ENCODE results near the gene SLC1A6.

DNA sequence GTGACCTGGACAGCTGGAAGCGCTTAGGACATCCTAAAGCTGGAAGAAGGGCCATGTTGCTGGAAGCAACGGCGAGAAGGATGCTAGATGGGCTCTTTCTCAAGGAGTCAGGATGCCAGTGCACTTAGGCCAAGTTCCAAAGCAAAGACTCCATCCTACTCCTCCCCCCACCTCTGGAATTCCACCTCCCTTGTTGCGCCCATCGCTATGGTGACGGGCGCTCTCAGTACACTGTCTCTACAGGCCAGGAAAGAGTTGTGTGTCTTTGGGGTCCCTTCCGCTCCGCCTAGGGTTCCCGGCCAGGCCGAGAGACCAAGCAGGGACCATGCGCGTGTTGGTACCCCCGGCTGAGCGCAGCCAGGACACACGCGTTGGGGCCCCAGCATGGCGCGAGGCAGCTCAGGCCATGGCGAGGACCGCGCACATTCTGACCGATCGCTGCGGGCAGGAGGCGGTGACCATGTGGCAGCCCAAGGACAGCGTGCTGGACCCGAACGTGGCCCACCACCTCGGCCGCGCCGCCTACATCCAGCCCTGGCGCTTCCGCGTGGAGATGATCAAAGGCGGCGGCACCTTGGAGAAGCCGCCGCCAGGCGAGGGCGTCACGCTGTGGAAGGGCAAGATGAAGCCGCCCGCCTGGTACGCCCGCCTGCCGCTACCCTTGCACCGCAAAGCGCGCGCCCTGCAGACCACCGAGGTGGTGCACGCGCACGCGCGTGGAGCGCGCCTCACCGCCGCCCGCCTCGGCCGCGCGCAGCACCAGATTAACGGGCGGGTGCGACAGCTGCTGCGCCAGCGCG lies 31.0 kb upstream of the SLC1A6 start:
- TF ChIP-seq, protein P1, sequence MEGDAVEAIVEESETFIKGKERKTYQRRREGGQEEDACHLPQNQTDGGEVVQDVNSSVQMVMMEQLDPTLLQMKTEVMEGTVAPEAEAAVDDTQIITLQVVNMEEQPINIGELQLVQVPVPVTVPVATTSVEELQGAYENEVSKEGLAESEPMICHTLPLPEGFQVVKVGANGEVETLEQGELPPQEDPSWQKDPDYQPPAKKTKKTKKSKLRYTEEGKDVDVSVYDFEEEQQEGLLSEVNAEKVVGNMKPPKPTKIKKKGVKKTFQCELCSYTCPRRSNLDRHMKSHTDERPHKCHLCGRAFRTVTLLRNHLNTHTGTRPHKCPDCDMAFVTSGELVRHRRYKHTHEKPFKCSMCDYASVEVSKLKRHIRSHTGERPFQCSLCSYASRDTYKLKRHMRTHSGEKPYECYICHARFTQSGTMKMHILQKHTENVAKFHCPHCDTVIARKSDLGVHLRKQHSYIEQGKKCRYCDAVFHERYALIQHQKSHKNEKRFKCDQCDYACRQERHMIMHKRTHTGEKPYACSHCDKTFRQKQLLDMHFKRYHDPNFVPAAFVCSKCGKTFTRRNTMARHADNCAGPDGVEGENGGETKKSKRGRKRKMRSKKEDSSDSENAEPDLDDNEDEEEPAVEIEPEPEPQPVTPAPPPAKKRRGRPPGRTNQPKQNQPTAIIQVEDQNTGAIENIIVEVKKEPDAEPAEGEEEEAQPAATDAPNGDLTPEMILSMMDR (IDR thresholded peaks at IDR 0.05 in 2 of 3, conservative IDR thresholded peaks at IDR 0.05 in 1 of 3; ENCODE audit: insufficient read depth in 2 of 3, low read depth in 1 of 3, low read length in 3 of 3): no peak
- TF ChIP-seq PHF21A (IDR thresholded peaks at IDR 0.05; ENCODE audit: borderline replicate concordance, low read depth): no peak
- TF ChIP-seq ZNF324 (CRISPR knock-in tag; IDR thresholded peaks at IDR 0.05): no peak
- no peak for TF ChIP-seq BRF1 (IDR thresholded peaks at IDR 0.05; ENCODE audit: borderline replicate concordance, extremely low read depth, insufficient read length)
- TF ChIP-seq KAT2B (IDR thresholded peaks at IDR 0.05; ENCODE audit: low read depth, low read length): no peak
- TF ChIP-seq ETV5 (CRISPR knock-in tag; IDR thresholded peaks at IDR 0.05; ENCODE audit: low read depth): no peak
